Parathyroid adenoma (tissue), 2 donors: ENCODE measurements around the gene PLCL1.
A peak's percentile ranks its signal among the peaks of the same experiment; 100 is the strongest.

Experiments
- H2AFZ ChIP-seq: fragments of 300-600 bp; sonication (generic); one replicate; pipeline ENCODE4 v1.7.0; 2017; ENCODE audit warnings: antibody characterized with exemption, mild to moderate bottlenecking
- H3K27ac ChIP-seq: fragments of 300-600 bp; sonication (generic); one replicate; pipeline ENCODE4 v1.7.0; 2017
- H3K27me3 ChIP-seq: fragments of 300-600 bp; sonication (generic); one replicate; pipeline ENCODE4 v1.7.0; 2017; ENCODE audit warnings: low read length; ENCODE audit not compliant: control insufficient read depth, insufficient read depth
- H3K36me3 ChIP-seq: fragments of 300-600 bp; sonication (generic); one replicate; pipeline ENCODE4 v1.7.0; 2017; ENCODE audit warnings: low read length; ENCODE audit not compliant: control insufficient read depth, insufficient read depth
- H3K4me1 ChIP-seq: fragments of 300-600 bp; sonication (generic); one replicate; pipeline ENCODE4 v1.7.0; 2017; ENCODE audit warnings: control low read depth
- H3K4me2 ChIP-seq: fragments of 300-600 bp; sonication (generic); one replicate; pipeline ENCODE4 v1.7.0; 2017; ENCODE audit warnings: low read length
- H3K4me3 ChIP-seq: fragments of 300-600 bp; sonication (generic); one replicate; pipeline ENCODE4 v1.7.0; 2017; ENCODE audit warnings: low read depth, low read length
- H3K79me2 ChIP-seq: fragments of 300-600 bp; sonication (generic); one replicate; pipeline ENCODE4 v1.7.0; 2017; ENCODE audit warnings: control low read depth
- H3K9ac ChIP-seq: fragments of 300-600 bp; sonication (generic); one replicate; pipeline ENCODE4 v1.7.0; 2017; ENCODE audit warnings: mild to moderate bottlenecking
- H3K9me3 ChIP-seq: fragments of 300-600 bp; sonication (generic); one replicate; pipeline ENCODE4 v1.7.0; 2017; ENCODE audit warnings: low read length; ENCODE audit not compliant: control insufficient read depth
- TF ChIP-seq, protein P1 (sequence below): fragments of 300-600 bp; sonication (generic); IDR thresholded peaks from one replicate; pipeline ENCODE4 v1.7.0; 2017; ENCODE audit warnings: antibody characterized with exemption, mild to moderate bottlenecking
- donor health status: primary hyperparathyroidism.

PLCL1 gene

DNA sequence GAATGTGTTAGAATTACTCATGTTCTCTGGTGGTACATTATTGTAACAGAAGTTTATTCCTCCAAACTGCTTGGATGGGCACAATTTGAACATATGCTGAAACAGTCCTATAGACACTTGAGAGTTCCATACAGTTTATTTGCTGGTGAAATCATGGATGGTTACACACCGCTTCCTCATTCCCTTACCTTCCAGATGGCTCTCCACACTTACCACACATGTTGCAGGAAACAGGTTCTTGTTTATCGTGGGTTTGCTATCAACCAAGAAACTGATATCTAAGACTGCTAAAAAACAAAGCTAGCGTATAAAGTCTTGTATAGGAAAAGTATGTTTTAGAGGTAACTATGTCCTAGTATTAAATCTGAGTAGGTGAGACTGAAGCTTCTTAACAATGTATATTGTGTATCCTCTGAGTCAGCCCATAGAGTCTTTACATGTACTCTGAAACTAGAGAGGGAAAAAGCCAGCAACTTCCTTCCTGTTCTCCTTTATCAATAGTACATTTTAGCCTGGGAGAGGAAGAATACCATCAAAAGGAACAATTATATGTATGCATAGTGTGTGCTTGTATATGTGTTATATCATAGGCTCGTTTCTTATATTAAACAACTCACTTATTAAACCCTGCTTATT, 313.1 kb downstream of the PLCL1 start:
- peaks cover 3% of the 10 kb centered on the region for H3K4me1 ChIP-seq

DNA sequence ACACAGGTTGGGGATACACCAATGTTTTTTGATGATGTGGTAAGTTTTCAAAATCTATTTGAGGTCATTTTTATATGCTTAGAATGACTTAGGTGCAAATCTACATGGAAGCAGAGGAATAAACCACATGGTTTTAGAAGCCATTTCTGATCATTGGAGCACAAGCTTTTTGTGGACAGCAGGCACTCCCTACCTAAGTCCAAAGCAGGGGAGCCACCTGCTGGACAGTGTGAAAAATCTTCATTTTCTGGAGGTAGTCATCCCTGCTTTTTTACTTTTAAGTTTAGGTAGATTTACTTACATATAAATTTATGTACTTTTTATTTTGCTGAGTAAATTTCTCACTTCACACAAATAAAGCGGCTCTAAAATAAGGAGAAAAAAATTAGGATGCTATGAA, 323.2 kb downstream of the PLCL1 start:
- Histone ChIP-seq H3K4me3 (no peak overlapping the region), H2AFZ (no peak overlapping the region), H3K9me3 (no peaks in the 10 kb centered on the region), H3K79me2 (peaks cover 6% of the 10 kb centered on the region), H3K36me3 (no peaks in the 10 kb centered on the region), H3K4me2 (no peak overlapping the region), H3K27ac (no peak overlapping the region), H3K9ac (no peak overlapping the region), H3K27me3 (no peaks in the 10 kb centered on the region), H3K4me1 (peaks cover 6% of the 10 kb centered on the region)
- TF ChIP-seq, protein P1, sequence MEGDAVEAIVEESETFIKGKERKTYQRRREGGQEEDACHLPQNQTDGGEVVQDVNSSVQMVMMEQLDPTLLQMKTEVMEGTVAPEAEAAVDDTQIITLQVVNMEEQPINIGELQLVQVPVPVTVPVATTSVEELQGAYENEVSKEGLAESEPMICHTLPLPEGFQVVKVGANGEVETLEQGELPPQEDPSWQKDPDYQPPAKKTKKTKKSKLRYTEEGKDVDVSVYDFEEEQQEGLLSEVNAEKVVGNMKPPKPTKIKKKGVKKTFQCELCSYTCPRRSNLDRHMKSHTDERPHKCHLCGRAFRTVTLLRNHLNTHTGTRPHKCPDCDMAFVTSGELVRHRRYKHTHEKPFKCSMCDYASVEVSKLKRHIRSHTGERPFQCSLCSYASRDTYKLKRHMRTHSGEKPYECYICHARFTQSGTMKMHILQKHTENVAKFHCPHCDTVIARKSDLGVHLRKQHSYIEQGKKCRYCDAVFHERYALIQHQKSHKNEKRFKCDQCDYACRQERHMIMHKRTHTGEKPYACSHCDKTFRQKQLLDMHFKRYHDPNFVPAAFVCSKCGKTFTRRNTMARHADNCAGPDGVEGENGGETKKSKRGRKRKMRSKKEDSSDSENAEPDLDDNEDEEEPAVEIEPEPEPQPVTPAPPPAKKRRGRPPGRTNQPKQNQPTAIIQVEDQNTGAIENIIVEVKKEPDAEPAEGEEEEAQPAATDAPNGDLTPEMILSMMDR: peak; percentile 77

More for the DNA sequence above, 313.1 kb downstream of the PLCL1 start:
- no peaks in the 10 kb centered on the region for H3K36me3 ChIP-seq
- no peaks in the 10 kb centered on the region for H3K79me2 ChIP-seq
- no peak overlapping the region for H3K4me3 ChIP-seq
- H2AFZ ChIP-seq: no peak overlapping the region
- no peak overlapping the region for H3K27ac ChIP-seq
- no peaks in the 10 kb centered on the region for H3K27me3 ChIP-seq
- H3K9me3 ChIP-seq: no peaks in the 10 kb centered on the region
- TF ChIP-seq, protein P1: no peak
- H3K4me2 ChIP-seq: no peak overlapping the region
- H3K9ac ChIP-seq: no peak overlapping the region

DNA sequence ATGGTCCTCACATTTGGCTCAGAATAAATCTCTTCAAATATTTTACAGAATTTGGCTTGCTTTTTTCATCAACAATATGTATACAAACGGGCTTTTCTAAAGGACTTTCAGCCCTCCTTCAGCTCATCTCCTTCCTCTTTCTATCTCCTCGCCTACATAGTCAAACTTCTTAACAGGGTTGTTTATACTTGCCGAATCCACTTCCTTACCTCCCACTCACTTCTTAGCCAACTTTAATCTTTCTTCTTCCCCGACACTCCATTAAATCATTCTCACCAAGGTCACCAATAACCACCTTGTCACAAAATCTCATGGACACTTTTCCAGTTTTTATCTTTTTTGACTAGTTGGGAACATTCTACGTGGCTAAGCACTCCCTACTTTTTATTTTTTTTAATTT, 325.2 kb downstream of the PLCL1 start:
- Histone ChIP-seq H2AFZ (no peak overlapping the region), H3K4me2 (no peak overlapping the region), H3K27me3 (no peaks in the 10 kb centered on the region), H3K4me1 (peaks cover 6% of the 10 kb centered on the region), H3K79me2 (peaks cover 6% of the 10 kb centered on the region), H3K36me3 (no peaks in the 10 kb centered on the region), H3K27ac (no peak overlapping the region), H3K9ac (no peak overlapping the region), H3K4me3 (no peak overlapping the region), H3K9me3 (no peaks in the 10 kb centered on the region)
- TF ChIP-seq, protein P1: no peak

DNA sequence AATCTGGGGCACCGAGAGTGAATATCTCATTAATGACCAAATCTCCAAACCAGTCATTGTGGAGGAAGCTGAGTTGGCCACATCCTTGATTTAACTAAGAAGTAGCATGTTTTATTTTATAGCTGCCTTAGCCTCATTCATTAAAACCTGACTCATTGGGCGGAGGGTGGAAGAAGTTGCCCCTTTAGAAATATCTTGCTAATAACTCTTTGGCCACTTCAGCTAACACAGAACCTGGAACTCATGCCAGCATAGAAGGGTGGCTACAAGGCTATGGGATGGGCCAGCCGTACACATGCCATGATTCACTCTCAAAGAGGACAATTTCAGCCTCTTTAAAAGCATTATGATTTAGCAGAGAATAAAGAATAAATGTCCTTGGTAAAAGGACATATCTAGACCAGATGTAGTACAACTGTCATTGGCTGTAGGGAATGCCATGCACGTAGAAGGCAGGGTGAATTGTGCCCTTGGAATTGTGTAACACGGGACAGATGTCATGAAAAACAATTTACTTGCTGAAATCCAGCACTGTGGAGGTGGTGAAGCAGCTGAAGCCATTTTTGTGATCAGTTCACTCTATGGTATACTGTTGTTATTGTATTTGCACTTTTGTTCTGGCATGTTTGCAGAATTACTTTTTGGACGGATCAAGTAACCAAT, 330.0 kb downstream of the PLCL1 start:
- Histone ChIP-seq H3K4me3 (no peak overlapping the region), H3K36me3 (no peaks in the 10 kb centered on the region), H3K4me2 (no peak overlapping the region), H3K9ac (no peak overlapping the region), H3K27ac (no peak overlapping the region), H3K79me2 (peaks cover 6% of the 10 kb centered on the region), H3K4me1 (peaks cover 6% of the 10 kb centered on the region), H2AFZ (no peak overlapping the region), H3K27me3 (no peaks in the 10 kb centered on the region), H3K9me3 (no peaks in the 10 kb centered on the region)
- TF ChIP-seq, protein P1: no peak
